GM12878 (cell line): ENCODE data around the gene LCN1. TPM values are rescaled to one million over a fixed set of nuclear protein-coding genes. Genes with fewer than 3 reads are reported as not detected.

Source experiments
- BMI1 ChIP-seq: fragments of 450-650 bp; IDR thresholded peaks from 2 replicates; pipeline ENCODE4 v1.6.1; 2016; ENCODE audit warnings: mild to moderate bottlenecking, moderate library complexity, borderline replicate concordance
- HCFC1 ChIP-seq: fragments of 150-350 bp; IDR thresholded peaks from 2 replicates; pipeline ENCODE4 v1.6.1; 2014; ENCODE audit warnings: low read length
- IKZF1 ChIP-seq: fragments of 450-650 bp; conservative IDR thresholded peaks from 2 replicates; pipeline ENCODE4 v1.6.1; 2017; ENCODE audit warnings: antibody characterized with exemption, mild to moderate bottlenecking
- MYC ChIP-seq: IDR thresholded peaks from 2 replicates; pipeline ENCODE4 v1.6.1; 2011; ENCODE audit warnings: mild to moderate bottlenecking, low read length, moderate library complexity, inconsistent platforms; ENCODE audit not compliant: insufficient read depth, insufficient replicate concordance, insufficient read length, severe bottlenecking
- PBX3 ChIP-seq: IDR thresholded peaks from 2 replicates; pipeline ENCODE4 v1.6.1; 2011; ENCODE audit warnings: mild to moderate bottlenecking, low read depth, low read length, moderate library complexity; ENCODE audit not compliant: insufficient replicate concordance
- SUZ12 ChIP-seq: fragments of 200-600 bp; sonication (generic); IDR thresholded peaks from one replicate; pipeline ENCODE4 v1.6.1; 2018; ENCODE audit warnings: antibody characterized with exemption, mild to moderate bottlenecking; ENCODE audit not compliant: unreplicated experiment
- polyA plus RNA-seq, 11 experiments: library from polyadenylated mRNA; depleted of rRNA in 4 of 11; unstranded in 6 of 11; stranded (reverse) in 5 of 11; fragments of >200 nt; fragmentation: Nextera tagmentation in 4 of 11; fragmentation: Illumina TruSeq in 1 of 11; extraction: Ambion mirVana in 4 of 11; extraction: Trizol in 1 of 11; gene quantifications; 1 replicate in 1 of 11; 2 replicates in 10 of 11; pipeline versions ENCODE4 v1.2.1 to v1.2.3, GENCODE V29; 2011 to 2016; ENCODE audit warnings: inconsistent platforms in 2 of 11, missing spikeins in 2 of 11, low read depth in 1 of 11
- total RNA-seq, 4 experiments: library from RNA; depleted of rRNA in 3 of 4; stranded (reverse); fragments of >200 nt in 3 of 4; fragmentation: Illumina TruSeq in 1 of 4; extraction: Trizol in 1 of 4; gene quantifications; 2 replicates each; pipeline versions ENCODE4 v1.2.1 to v1.2.3, GENCODE V29; 2013 to 2021
- TF ChIP-seq, protein P1 (sequence below): IDR thresholded peaks from 2 replicates; pipeline ENCODE4 v1.6.1; 2011; ENCODE audit warnings: low read depth, low read length, improper control_type of control experiment, borderline replicate concordance
- TF ChIP-seq, protein P2 (sequence below): IDR thresholded peaks from 2 replicates; pipeline ENCODE4 v1.6.1; 2011; ENCODE audit warnings: low read depth, mild to moderate bottlenecking, low read length, moderate library complexity, borderline replicate concordance; ENCODE audit errors: extremely low read depth
- TF ChIP-seq, protein P3 (sequence below): IDR thresholded peaks from 2 replicates; pipeline ENCODE4 v1.6.1; 2011; ENCODE audit warnings: borderline replicate concordance, low read depth, mild to moderate bottlenecking, moderate library complexity, mixed read lengths, low read length; ENCODE audit not compliant: insufficient read depth; ENCODE audit errors: extremely low read length
- TF ChIP-seq, protein P4 (sequence below): fragments of 450-650 bp; IDR thresholded peaks from 2 replicates; pipeline ENCODE4 v1.6.1; 2017; ENCODE audit warnings: mild to moderate bottlenecking

LCN1 gene
- total and polyA plus RNA-seq, 10 of the 15 experiments (the other 5 are each of a cell fraction or from before 2014, with no cell fraction given) = not detected

DNA sequence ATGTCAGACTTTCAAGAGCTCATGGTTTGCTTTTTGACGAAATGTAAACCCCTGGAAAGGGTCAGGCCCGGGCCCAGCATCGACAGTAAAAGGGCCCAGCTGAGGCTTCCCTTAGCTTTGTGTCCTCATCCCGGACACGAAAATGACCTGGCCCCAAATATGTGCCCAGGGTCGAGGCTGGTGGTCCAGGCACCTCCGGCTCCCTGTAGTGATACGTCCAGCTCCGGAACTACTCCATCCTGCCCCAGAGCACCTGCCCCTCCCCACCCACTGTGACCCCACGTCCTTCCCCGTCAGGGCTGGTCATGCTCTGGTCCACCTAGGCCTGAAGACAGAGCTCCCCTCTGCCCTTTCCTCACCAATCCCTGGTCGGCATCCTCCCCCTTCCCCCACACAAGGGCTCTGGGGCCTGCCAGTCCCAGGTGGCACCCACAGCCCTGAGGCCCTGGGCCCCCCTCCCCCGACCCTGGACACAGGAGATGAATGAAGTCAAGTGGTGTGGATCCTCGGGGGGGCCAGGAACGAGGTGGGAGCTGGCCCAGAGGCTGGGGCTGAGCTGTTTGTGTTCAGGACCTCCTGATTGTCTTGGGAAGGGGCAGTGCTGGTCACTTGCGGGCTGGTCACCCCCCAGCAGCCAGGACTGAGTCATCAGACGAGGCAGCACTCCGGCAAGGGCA lies 30.9 kb downstream of the LCN1 start (continued):
- TF ChIP-seq, protein P1, sequence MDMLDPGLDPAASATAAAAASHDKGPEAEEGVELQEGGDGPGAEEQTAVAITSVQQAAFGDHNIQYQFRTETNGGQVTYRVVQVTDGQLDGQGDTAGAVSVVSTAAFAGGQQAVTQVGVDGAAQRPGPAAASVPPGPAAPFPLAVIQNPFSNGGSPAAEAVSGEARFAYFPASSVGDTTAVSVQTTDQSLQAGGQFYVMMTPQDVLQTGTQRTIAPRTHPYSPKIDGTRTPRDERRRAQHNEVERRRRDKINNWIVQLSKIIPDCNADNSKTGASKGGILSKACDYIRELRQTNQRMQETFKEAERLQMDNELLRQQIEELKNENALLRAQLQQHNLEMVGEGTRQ = no peak
- no peak for TF ChIP-seq MYC
- TF ChIP-seq, protein P2, sequence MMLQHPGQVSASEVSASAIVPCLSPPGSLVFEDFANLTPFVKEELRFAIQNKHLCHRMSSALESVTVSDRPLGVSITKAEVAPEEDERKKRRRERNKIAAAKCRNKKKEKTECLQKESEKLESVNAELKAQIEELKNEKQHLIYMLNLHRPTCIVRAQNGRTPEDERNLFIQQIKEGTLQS = no peak
- TF ChIP-seq, protein P3, sequence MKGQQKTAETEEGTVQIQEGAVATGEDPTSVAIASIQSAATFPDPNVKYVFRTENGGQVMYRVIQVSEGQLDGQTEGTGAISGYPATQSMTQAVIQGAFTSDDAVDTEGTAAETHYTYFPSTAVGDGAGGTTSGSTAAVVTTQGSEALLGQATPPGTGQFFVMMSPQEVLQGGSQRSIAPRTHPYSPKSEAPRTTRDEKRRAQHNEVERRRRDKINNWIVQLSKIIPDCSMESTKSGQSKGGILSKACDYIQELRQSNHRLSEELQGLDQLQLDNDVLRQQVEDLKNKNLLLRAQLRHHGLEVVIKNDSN = no peak
- TF ChIP-seq BMI1 = no peak
- TF ChIP-seq SUZ12 = no peak
- TF ChIP-seq PBX3 = no peak
- TF ChIP-seq HCFC1 = no peak
- TF ChIP-seq, protein P4, sequence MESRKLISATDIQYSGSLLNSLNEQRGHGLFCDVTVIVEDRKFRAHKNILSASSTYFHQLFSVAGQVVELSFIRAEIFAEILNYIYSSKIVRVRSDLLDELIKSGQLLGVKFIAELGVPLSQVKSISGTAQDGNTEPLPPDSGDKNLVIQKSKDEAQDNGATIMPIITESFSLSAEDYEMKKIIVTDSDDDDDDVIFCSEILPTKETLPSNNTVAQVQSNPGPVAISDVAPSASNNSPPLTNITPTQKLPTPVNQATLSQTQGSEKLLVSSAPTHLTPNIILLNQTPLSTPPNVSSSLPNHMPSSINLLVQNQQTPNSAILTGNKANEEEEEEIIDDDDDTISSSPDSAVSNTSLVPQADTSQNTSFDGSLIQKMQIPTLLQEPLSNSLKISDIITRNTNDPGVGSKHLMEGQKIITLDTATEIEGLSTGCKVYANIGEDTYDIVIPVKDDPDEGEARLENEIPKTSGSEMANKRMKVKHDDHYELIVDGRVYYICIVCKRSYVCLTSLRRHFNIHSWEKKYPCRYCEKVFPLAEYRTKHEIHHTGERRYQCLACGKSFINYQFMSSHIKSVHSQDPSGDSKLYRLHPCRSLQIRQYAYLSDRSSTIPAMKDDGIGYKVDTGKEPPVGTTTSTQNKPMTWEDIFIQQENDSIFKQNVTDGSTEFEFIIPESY = no peak
- no peak for TF ChIP-seq IKZF1
